ENCODE measurements around the gene PHKA2. TPM values are rescaled to one million over a fixed set of nuclear protein-coding genes. Genes with fewer than 3 reads are reported as not detected.

The PHKA2 gene
- total and polyA plus RNA-seq, 10 of the 15 experiments (the other 5 are each of a cell fraction or from before 2014, with no cell fraction given) = 1.4 to 25.6 (median 15.4) TPM

DNA sequence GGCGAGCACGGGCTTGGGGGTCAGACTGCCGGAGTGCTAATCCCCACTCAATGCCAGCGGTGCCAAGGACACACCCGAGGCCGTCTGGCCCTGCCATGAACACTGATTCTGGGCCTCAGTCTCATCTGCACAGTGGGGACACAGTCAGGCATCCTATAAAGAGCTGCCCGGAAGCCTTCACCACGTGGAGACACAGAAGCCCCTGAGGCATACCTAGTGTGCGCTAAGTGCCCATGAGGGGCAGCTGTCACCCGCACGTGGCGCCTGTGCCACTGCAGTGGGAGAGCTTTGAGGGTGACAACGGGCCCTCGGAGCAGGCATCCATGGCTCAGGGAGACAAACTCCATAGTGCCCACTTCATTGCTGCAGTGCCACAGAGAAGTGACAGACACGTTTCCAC, 86.3 kb downstream of the PHKA2 start:
- no peaks in the 10 kb centered on the region for H4K20me1 ChIP-seq (ENCODE audit: control insufficient read depth, insufficient read depth)
- POLR2A ChIA-PET = no interaction called here
- intact Hi-C loops (cut with micrococcal nuclease; ENCODE audit: unreplicated experiment) = no loop called here
- no peak overlapping the region for H3K27ac ChIP-seq (ENCODE audit: control insufficient read depth, insufficient read depth)
- no peaks in the 10 kb centered on the region for H3K9me3 ChIP-seq (replicated peaks; ENCODE audit: control insufficient read depth, insufficient read depth, low read length)
- in situ Hi-C loops (cut with MboI) = loop anchor here (10.0 kb wide), 1 partner anchor 503 kb away; no protein-coding TSS in a partner anchor
- no peaks in the 10 kb centered on the region for H3K27me3 ChIP-seq (replicated peaks in 1 of 2; ENCODE audit: control insufficient read depth in 2 of 2, insufficient read depth in 2 of 2, low read length in 1 of 2)
- no TSS peak for BruUV-seq (replicated peaks)
- no peak overlapping the region for H3K9ac ChIP-seq (ENCODE audit: control insufficient read depth, insufficient read depth, low read length)
- ATAC-seq (no peak), DNase-seq (ENCODE audit: low read depth, low spot score) (no peak), FAIRE-seq (no peak)
- WGBS (ENCODE audit: insufficient coverage, insufficient replicate concordance, low lambda C conversion rate, missing lambda C conversion rate) = 75% methylated on average over 15 of the region's 15 CpGs
- H3K36me3 ChIP-seq (ENCODE audit: control insufficient read depth in 2 of 2, insufficient read depth in 2 of 2, low read length in 1 of 2) = no peaks in the 10 kb centered on the region; a peak in 1 of 4 replicates
- no peaks in the 10 kb centered on the region for H3K79me2 ChIP-seq (ENCODE audit: control insufficient read depth, insufficient read depth, low read length)
- SMC1A ChIA-PET (ENCODE audit: uncharacterized antibody, unreplicated experiment) = interaction anchor here (1.0 kb wide), 1 partner anchor 505 kb away, joined by 3 read pairs; no protein-coding TSS in a partner anchor
- H3K4me3 ChIP-seq = no peak overlapping the region
- H3K4me1 ChIP-seq (ENCODE audit: control insufficient read depth, insufficient read depth, low read length) = no peaks in the 10 kb centered on the region
- CTCF ChIA-PET = interaction anchor here (1.5 kb wide), 1 partner anchor 11 kb away, joined by 3 read pairs; no protein-coding TSS in a partner anchor
- no peak overlapping the region for H3K4me2 ChIP-seq (ENCODE audit: control insufficient read depth, insufficient read depth)
- RAD21 ChIA-PET (ENCODE audit: unreplicated experiment) = no interaction called here
- H2AFZ ChIP-seq (ENCODE audit: control insufficient read depth, low read depth, low read length) = no peak overlapping the region
- TF ChIP-seq, protein P1, sequence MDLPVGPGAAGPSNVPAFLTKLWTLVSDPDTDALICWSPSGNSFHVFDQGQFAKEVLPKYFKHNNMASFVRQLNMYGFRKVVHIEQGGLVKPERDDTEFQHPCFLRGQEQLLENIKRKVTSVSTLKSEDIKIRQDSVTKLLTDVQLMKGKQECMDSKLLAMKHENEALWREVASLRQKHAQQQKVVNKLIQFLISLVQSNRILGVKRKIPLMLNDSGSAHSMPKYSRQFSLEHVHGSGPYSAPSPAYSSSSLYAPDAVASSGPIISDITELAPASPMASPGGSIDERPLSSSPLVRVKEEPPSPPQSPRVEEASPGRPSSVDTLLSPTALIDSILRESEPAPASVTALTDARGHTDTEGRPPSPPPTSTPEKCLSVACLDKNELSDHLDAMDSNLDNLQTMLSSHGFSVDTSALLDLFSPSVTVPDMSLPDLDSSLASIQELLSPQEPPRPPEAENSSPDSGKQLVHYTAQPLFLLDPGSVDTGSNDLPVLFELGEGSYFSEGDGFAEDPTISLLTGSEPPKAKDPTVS (IDR thresholded peaks at IDR 0.05; ENCODE audit: low read depth, low read length) = no peak
- no peak for TF ChIP-seq WRNIP1 (IDR thresholded peaks at IDR 0.05; ENCODE audit: borderline replicate concordance, low read depth, low read length)
- no peak for TF ChIP-seq HDAC6 (IDR thresholded peaks at IDR 0.05; ENCODE audit: unreplicated experiment)
- no peak for TF ChIP-seq MEF2B (IDR thresholded peaks at IDR 0.05; ENCODE audit: partially characterized antibody, poor library complexity, severe bottlenecking)
- no peak for TF ChIP-seq MTA2 (IDR thresholded peaks at IDR 0.05; ENCODE audit: low read depth)
- TF ChIP-seq, protein P2, sequence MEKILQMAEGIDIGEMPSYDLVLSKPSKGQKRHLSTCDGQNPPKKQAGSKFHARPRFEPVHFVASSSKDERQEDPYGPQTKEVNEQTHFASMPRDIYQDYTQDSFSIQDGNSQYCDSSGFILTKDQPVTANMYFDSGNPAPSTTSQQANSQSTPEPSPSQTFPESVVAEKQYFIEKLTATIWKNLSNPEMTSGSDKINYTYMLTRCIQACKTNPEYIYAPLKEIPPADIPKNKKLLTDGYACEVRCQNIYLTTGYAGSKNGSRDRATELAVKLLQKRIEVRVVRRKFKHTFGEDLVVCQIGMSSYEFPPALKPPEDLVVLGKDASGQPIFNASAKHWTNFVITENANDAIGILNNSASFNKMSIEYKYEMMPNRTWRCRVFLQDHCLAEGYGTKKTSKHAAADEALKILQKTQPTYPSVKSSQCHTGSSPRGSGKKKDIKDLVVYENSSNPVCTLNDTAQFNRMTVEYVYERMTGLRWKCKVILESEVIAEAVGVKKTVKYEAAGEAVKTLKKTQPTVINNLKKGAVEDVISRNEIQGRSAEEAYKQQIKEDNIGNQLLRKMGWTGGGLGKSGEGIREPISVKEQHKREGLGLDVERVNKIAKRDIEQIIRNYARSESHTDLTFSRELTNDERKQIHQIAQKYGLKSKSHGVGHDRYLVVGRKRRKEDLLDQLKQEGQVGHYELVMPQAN (conservative IDR thresholded peaks at IDR 0.05) = no peak
- TF ChIP-seq ESRRA (IDR thresholded peaks at IDR 0.05; ENCODE audit: low read length) = no peak
- TF ChIP-seq, protein P3, sequence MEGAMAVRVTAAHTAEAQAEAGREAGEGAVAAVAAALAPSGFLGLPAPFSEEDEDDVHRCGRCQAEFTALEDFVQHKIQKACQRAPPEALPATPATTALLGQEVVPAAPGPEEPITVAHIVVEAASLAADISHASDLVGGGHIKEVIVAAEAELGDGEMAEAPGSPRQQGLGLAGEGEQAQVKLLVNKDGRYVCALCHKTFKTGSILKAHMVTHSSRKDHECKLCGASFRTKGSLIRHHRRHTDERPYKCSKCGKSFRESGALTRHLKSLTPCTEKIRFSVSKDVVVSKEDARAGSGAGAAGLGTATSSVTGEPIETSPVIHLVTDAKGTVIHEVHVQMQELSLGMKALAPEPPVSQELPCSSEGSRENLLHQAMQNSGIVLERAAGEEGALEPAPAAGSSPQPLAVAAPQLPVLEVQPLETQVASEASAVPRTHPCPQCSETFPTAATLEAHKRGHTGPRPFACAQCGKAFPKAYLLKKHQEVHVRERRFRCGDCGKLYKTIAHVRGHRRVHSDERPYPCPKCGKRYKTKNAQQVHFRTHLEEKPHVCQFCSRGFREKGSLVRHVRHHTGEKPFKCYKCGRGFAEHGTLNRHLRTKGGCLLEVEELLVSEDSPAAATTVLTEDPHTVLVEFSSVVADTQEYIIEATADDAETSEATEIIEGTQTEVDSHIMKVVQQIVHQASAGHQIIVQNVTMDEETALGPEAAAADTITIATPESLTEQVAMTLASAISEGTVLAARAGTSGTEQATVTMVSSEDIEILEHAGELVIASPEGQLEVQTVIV (IDR thresholded peaks at IDR 0.05; ENCODE audit: borderline replicate concordance, partially characterized antibody) = no peak
- TF ChIP-seq CHD2 (IDR thresholded peaks at IDR 0.05; ENCODE audit: borderline replicate concordance, low read depth, low read length) = no peak
- no peak for TF ChIP-seq IRF4 (IDR thresholded peaks at IDR 0.05; ENCODE audit: low read depth, low read length)
- no peak for TF ChIP-seq NR2C2 (IDR thresholded peaks at IDR 0.05; ENCODE audit: borderline replicate concordance, control insufficient read depth, insufficient read length, low read depth)
- TF ChIP-seq CUX1 (IDR thresholded peaks at IDR 0.05; ENCODE audit: insufficient replicate concordance, low read depth, low read length) = no peak
- no peak for TF ChIP-seq FOXK2 (IDR thresholded peaks at IDR 0.05)

All from GM12878 (cell line).